HepG2 (cell line): ENCODE measurements around the gene FGF21. TPM values are rescaled to one million over a fixed set of nuclear protein-coding genes. Genes with fewer than 3 reads are reported as not detected.
A peak's percentile ranks its signal among the peaks of the same experiment; 100 is the strongest.

ENCODE experiments used
- FOXO1 ChIP-seq: sonication (generic); formaldehyde crosslinking; IDR thresholded peaks from 2 replicates; pipeline ENCODE4 v1.4.0; 2020; ENCODE audit warnings: missing genetic modification reagents
- MYPOP ChIP-seq: sonication (generic); formaldehyde crosslinking; IDR thresholded peaks from 2 replicates; pipeline ENCODE4 v1.8.1; 2023; ENCODE audit warnings: mild to moderate bottlenecking, moderate library complexity, missing genetic modification reagents
- NR2F1 ChIP-seq, 2 experiments: fragments of 450-650 bp in 1 of 2; formaldehyde crosslinking in 1 of 2; IDR thresholded peaks; 2 replicates each; pipeline versions ENCODE4 v1.5.0 to v1.6.1; 2016 to 2020; ENCODE audit warnings: mild to moderate bottlenecking in 1 of 2, missing compliant biosample characterization in 1 of 2, missing genetic modification reagents in 1 of 2, moderate library complexity in 1 of 2
- PHF8 ChIP-seq: sonication (generic); formaldehyde crosslinking; IDR thresholded peaks from 2 replicates; pipeline ENCODE4 v1.5.0; 2020; ENCODE audit warnings: missing genetic modification reagents
- TCF7L2 ChIP-seq: IDR thresholded peaks from 2 replicates; pipeline ENCODE4 v1.6.1; 2011; ENCODE audit warnings: mild to moderate bottlenecking, low read depth, low read length, moderate library complexity
- ZBTB1 ChIP-seq: sonication (generic); formaldehyde crosslinking; IDR thresholded peaks from 2 replicates; pipeline ENCODE4 v1.4.0; 2020; ENCODE audit warnings: missing genetic modification reagents, borderline replicate concordance
- ZBTB33 ChIP-seq: sonication (generic); formaldehyde crosslinking; IDR thresholded peaks from 2 replicates; pipeline ENCODE4 v1.4.0; 2020; ENCODE audit warnings: missing genetic modification reagents
- ZEB1 ChIP-seq: IDR thresholded peaks from 2 replicates; pipeline ENCODE4 v1.6.1; 2012; ENCODE audit warnings: mild to moderate bottlenecking, low read depth, inconsistent platforms; ENCODE audit not compliant: insufficient replicate concordance
- ZNF121 ChIP-seq: sonication (generic); formaldehyde crosslinking; IDR thresholded peaks from 2 replicates; pipeline ENCODE4 v1.5.0; 2020; ENCODE audit warnings: mild to moderate bottlenecking, missing genetic modification reagents
- ZNF20 ChIP-seq: sonication (generic); formaldehyde crosslinking; IDR thresholded peaks from 2 replicates; pipeline ENCODE4 v1.4.0; 2020; ENCODE audit warnings: mild to moderate bottlenecking, moderate library complexity, missing genetic modification reagents
- ZNF232 ChIP-seq: sonication (generic); formaldehyde crosslinking; IDR thresholded peaks from 2 replicates; pipeline ENCODE4 v1.4.0; 2020; ENCODE audit warnings: missing genetic modification reagents, borderline replicate concordance
- ZNF282 ChIP-seq: fragments of 450-650 bp; IDR thresholded peaks from 2 replicates; pipeline ENCODE4 v1.6.1; 2018; ENCODE audit not compliant: partially characterized antibody
- ZNF407 ChIP-seq: sonication (generic); formaldehyde crosslinking; IDR thresholded peaks from one replicate; pipeline ENCODE4 v1.5.1; 2020; ENCODE audit warnings: mild to moderate bottlenecking, missing genetic modification reagents; ENCODE audit errors: not compliant biosample characterization
- ZNF724P ChIP-seq: sonication (generic); formaldehyde crosslinking; IDR thresholded peaks from 2 replicates; pipeline ENCODE4 v1.8.0; 2022; ENCODE audit warnings: missing genetic modification reagents, borderline replicate concordance
- polyA plus RNA-seq, 8 experiments: library from polyadenylated mRNA; depleted of rRNA in 3 of 8; stranded (reverse) in 7 of 8; unstranded in 1 of 8; fragments of >200 nt; fragmentation: Illumina TruSeq in 4 of 8; extraction: Trizol in 4 of 8; gene quantifications; 2 replicates each; pipeline versions ENCODE4 v1.2.1 to v1.2.3, GENCODE V29; 2011 to 2016; ENCODE audit warnings: low read depth in 4 of 8, missing spikeins in 1 of 8, mixed read lengths in 1 of 8; ENCODE audit not compliant: insufficient read depth in 1 of 8
- total RNA-seq, 5 experiments: library from RNA; depleted of rRNA; stranded (reverse); fragments of >200 nt; fragmentation: Illumina TruSeq; extraction: Trizol; gene quantifications; 2 replicates each; pipeline ENCODE4 v1.2.3, GENCODE V29; 2016; ENCODE audit warnings: low read depth in 1 of 5
- TF ChIP-seq, protein P1 (sequence below): sonication (generic); formaldehyde crosslinking; IDR thresholded peaks from 2 replicates; pipeline ENCODE4 v1.8.0; 2022; ENCODE audit warnings: mild to moderate bottlenecking, missing genetic modification reagents; ENCODE audit not compliant: insufficient replicate concordance

Gene FGF21
- total and polyA plus RNA-seq, 2 of the 13 experiments (the other 11 are each of a cell fraction or from before 2014, with no cell fraction given) = 0.17 TPM; not detected in 1

DNA sequence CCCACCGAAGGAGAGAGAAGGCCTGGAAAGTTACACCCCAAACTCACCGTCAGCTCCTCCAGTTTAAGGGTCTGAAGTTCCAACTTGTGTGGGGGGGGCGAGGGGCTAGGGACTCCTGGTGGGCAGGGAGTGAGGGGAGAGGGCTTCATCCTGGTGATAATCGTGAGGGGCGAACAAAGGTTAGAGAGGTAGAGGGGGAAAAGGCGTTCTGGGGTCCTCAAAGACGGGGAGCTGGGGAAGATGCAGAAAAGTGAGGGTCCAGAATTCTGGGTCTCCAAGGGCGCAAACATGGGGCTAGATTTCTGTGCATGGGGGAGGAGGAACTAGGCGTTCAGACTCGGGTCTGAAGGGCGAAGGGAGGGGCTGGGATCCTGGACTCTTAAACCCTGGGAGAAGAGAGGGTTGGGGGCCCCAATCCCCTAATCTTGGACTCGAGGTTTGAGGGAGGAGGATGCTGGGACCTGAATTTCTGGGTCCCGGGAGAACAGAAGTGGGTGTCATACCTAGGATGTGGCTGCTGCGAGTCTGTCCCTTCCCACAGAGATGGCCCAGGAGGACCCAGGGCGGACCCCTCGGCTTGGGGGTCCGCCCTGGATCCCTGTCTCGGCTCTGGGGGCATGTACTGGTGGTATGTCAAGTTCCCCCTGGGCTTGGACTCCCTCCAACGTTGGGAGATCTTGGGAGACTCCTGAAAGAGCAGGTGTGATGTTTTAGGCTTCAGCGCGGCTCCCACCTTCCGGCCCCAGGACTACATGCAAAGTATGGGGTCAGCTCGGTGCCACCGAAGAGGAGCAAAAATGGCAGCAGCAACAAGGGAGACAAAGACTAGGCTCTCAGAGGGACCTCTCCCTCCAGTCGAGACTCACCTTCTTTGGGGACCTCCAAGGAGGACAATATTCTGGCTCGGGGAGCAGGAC is 40.3 kb upstream of the FGF21 start (continued):
- TF ChIP-seq MYPOP (CRISPR knock-in tag) (no peak), ZNF724P (no peak), ZNF282 (no peak), ZNF121 (CRISPR knock-in tag) (no peak), ZEB1 (no peak), TCF7L2 (no peak), NR2F1 (CRISPR knock-in tag; IDR thresholded peaks at IDR 0.05) (no peak), PHF8 (CRISPR knock-in tag) (no peak), ZNF407 (no peak), FOXO1 (CRISPR knock-in tag) (no peak), ZBTB33 (CRISPR knock-in tag) (no peak), ZNF232 (CRISPR knock-in tag) (no peak), ZBTB1 (CRISPR knock-in tag) (no peak), ZNF20 (CRISPR knock-in tag) (no peak)
- TF ChIP-seq, protein P1, sequence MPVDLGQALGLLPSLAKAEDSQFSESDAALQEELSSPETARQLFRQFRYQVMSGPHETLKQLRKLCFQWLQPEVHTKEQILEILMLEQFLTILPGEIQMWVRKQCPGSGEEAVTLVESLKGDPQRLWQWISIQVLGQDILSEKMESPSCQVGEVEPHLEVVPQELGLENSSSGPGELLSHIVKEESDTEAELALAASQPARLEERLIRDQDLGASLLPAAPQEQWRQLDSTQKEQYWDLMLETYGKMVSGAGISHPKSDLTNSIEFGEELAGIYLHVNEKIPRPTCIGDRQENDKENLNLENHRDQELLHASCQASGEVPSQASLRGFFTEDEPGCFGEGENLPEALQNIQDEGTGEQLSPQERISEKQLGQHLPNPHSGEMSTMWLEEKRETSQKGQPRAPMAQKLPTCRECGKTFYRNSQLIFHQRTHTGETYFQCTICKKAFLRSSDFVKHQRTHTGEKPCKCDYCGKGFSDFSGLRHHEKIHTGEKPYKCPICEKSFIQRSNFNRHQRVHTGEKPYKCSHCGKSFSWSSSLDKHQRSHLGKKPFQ (CRISPR knock-in tag) = peak; percentile 65
